ENCODE results near the gene AKTIP.
"Not testable (repeated sequence)": the region's sequence is repeated elsewhere in the genome, so short reads cannot be mapped to it uniquely, and the experiment has no call there.

Gene AKTIP

GRCh38 chr16:53502331-53503269 lies at the start of gene AKTIP:
TSS of gene AKTIP (minus strand) at chr16:53503209. CDS start at chr16:53500259, 2,950 bp downstream.
- DNase-seq, result peak; percentile 67 to 75

GRCh38 chr16:53549970-53550690 lies 47.1 kb upstream of the AKTIP start:
- peak; percentile 38 to 51 for DNase-seq

- DNase-seq, result no peak
Observed at GRCh38 chr16:53546988-53547391, 44.0 kb upstream of the AKTIP start.

GRCh38 chr16:53545433-53545832 lies 42.4 kb upstream of the AKTIP start:
- DNase-seq, result peak; percentile 26 to 36

GRCh38 chr16:53542283-53542682 lies 39.3 kb upstream of the AKTIP start:
- no peak for DNase-seq

- DNase-seq, result no peak
Observed at GRCh38 chr16:53541326-53541725, 38.3 kb upstream of the AKTIP start.

GRCh38 chr16:53539759-53540718 lies 37.0 kb upstream of the AKTIP start:
- DNase-seq, result not testable (repeated sequence)

GRCh38 chr16:53539346-53539745 lies 36.3 kb upstream of the AKTIP start:
- DNase-seq, result not testable (repeated sequence)

GRCh38 chr16:53537626-53538025 lies 34.6 kb upstream of the AKTIP start:
- no peak for DNase-seq

GRCh38 chr16:53534206-53534605 lies 31.2 kb upstream of the AKTIP start:
- DNase-seq, result no peak

- DNase-seq, result no peak
Observed at GRCh38 chr16:53530741-53531140, 27.7 kb upstream of the AKTIP start.

GRCh38 chr16:53530046-53530445 lies 27.0 kb upstream of the AKTIP start:
- DNase-seq, result no peak

GRCh38 chr16:53529513-53529912 lies 26.5 kb upstream of the AKTIP start:
- DNase-seq, result no peak

GRCh38 chr16:53528797-53529196 lies 25.8 kb upstream of the AKTIP start:
- DNase-seq, result no peak

- DNase-seq, result no peak
Observed at GRCh38 chr16:53523971-53524548, 21.1 kb upstream of the AKTIP start.

- no peak for DNase-seq
Observed at GRCh38 chr16:53523126-53523804, 20.3 kb upstream of the AKTIP start.

- no peak for DNase-seq
Observed at GRCh38 chr16:53519417-53520091, 16.5 kb upstream of the AKTIP start.

GRCh38 chr16:53518550-53519416 lies 15.8 kb upstream of the AKTIP start:
- peak; percentile 69 to 78 for DNase-seq

- no peak for DNase-seq
Observed at GRCh38 chr16:53517851-53518250, 14.8 kb upstream of the AKTIP start.

- no peak for DNase-seq
Observed at GRCh38 chr16:53515811-53516210, 12.8 kb upstream of the AKTIP start.

Measured in activated CD4-positive, alpha-beta T cell treated with anti-CD3 and anti-CD28 coated beads, Interleukin-2, amount 50 U/mL, for 48 hours (primary cell).